NCI-H2227 treated with DMSO at 0.1 percent for 48 hours (cell line): ENCODE measurements around the gene MS4A4E.
"Not testable (repeated sequence)": the region's sequence is repeated elsewhere in the genome, so short reads cannot be mapped to it uniquely, and the experiment has no call there.

Source experiments
- DNase-seq: peaks from one replicate; lab custom pipeline; 2025; lab: John Stamatoyannopoulos, UW

The MS4A4E gene

DNA sequence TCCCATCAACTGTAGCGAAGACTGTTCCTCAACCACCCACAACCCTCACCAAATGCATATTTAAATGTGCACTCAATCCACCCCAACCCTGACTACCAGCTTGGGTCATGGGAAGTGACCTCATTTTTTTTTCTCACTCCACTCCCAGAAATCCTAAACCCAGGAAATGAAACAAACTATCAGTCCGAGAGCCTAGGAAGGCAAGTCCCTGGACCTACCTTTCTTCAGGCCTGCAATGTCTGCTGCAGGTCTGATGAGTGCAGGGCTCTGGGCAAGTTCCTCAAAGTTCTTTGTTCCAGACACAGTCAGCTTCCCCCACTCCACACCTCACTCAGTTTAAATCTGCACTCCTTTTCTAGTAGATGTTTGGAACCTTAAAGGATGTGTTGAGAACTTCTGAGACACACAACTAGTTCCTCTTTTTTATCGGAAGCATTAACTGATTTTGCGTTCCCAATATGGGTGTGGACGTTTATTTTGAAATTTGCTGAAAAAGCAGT, at the start of gene MS4A4E:
MS4A4E (minus strand) TSS at position 398 of the 500 bp plus-strand sequence. CDS start 13,082 bp downstream, outside the sequence.
- no peak for DNase-seq

DNA sequence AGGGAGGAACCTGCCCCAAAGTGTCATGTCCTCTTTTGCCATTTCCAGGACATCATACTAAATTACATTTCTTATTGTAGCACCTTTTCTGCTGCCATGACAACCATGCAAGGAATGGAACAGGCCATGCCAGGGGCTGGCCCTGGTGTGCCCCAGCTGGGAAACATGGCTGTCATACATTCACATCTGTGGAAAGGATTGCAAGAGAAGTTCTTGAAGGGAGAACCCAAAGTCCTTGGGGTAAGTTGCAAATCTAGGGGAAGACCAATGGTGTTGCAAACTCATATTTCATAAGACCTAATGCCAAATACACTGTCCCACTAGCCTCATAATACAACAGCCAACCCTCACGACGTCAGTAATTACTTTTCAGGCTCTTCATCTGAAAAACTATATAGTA, 49.2 kb upstream of the MS4A4E start:
- DNase-seq = no peak

DNA sequence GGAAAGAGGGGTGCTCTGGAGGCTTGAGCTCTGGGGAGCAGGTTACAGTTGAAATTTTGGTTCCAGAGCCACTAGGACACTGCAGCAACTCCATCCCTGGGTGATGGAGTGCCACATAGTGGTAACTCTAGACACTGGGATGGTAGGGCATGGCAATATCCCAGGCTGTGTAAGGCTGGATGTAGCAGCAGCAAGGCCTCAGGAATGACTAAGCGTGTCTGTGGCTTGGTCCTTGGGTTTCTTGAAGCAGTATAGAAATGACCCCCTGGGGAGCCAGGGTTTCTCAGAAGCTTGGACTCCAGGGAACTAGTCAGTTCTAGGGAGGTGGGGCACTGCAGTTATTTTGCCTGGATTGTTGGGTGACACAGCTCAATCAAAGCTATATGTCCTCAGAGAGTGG, 45.6 kb upstream of the MS4A4E start:
- no peak for DNase-seq

DNA sequence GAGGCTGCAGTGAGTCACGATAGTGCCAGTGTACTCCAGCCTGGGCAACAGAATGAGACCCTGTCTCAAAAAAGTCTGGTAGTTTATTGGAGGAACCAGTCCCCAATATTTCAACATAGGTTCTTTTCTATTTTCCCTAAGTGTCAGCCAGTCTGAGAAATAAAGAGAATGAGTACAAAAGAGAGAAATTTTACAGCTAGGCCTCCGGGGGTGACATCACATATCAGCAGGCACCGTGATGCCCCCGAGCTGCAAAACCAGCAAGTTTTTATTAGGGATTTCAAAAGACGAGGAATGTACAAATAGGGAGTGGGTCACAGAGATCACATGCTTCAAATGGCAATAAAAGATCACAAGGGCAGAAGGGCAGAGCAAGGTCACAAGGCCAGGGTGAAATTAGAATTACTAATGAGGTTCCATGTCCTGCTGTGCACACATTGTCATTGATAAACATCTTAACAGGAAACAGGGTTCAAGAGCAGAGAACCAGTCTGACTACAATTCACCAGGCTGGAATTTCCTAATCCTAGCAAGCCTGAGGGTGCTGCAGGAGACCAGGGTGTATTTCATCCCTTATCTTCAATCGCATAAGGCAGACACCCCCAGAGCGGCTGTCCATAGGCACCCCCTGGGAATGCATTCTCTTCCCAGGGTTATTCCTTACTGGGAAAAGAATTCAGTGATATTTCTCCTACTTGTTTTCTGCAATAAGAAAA, 42.6 kb upstream of the MS4A4E start:
- DNase-seq = not testable (repeated sequence)

DNA sequence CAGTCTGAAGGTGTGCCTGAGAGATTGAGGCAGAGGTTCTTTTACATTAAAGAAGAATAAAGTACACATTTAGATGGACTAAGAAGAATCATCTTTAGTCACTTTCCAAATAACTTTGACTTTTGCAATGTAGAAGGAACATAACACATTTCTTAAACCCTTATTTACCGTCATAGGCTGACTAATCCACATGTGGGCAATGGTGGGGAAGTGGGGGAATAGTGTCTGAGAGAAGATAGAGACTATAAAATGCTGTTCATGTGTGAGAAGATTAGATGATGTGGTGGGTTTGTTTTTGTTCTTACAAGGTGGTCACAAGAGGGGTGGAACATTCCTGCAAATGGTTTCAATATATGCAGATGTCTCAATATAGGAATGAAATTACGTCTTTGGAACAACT, 39.3 kb upstream of the MS4A4E start:
- DNase-seq = no peak

DNA sequence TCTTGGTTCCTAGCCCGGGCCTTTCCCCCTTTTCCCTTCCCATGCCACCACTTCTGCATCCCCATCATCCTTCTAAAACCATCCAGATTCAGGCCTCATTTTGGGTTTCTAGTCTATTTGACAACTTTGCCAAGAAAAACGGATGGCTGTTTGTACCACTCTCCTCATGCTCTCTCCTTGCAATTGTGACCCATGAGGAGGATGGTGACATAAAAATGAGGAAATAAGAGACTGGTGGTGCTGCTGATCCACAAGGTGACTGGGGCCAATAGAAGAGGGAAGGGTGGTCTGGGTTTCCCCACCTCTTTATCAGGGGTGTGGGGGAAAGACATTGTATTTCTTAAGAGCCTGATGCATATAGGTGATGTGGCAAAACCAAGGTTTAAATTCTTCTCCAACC, 38.5 kb upstream of the MS4A4E start:
- DNase-seq = no peak

DNA sequence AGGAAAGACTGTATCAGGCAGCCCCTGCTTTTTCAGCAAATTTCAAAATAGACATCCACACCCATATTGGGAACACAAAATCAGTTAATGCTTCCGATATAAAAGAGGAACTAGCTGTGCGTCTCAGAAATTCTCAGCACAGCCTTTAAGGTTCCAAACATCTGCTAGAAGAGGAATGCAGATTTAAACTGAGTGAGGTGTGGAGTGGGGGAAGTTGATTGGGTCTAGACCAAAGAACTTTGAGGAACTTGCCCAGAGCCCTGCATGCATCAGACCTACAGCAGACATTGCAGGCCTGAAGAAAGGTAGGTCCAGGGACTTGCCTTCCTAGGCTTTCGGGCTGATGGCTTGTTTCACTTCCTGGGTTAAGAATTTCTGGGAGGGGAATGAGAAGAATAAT, 37.5 kb upstream of the MS4A4E start, which contains the start of gene MS4A4A:
MS4A4A (plus strand) TSS at position 255 of the 400 bp plus-strand sequence; CDS start at position 265, 10 bp downstream.
- DNase-seq = no peak

DNA sequence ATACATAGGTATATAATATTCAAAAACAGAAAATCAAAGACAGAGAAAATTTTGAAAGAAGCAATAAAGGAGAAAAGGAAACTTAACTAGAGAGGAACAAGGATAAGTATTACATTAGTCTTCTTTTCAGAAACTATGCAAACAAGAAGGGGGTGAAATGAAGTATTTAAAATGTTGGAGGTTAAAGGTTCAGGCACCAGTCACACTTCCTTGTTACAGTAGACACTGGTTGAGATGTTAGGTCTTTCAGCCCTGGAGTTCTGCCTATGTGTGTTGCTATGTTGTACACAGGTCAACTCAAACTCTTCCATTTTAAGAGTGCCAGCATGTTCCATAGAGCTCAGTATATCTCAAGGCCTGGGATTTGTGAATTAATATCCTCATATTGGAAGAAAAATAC, 31.5 kb upstream of the MS4A4E start:
- no peak for DNase-seq

DNA sequence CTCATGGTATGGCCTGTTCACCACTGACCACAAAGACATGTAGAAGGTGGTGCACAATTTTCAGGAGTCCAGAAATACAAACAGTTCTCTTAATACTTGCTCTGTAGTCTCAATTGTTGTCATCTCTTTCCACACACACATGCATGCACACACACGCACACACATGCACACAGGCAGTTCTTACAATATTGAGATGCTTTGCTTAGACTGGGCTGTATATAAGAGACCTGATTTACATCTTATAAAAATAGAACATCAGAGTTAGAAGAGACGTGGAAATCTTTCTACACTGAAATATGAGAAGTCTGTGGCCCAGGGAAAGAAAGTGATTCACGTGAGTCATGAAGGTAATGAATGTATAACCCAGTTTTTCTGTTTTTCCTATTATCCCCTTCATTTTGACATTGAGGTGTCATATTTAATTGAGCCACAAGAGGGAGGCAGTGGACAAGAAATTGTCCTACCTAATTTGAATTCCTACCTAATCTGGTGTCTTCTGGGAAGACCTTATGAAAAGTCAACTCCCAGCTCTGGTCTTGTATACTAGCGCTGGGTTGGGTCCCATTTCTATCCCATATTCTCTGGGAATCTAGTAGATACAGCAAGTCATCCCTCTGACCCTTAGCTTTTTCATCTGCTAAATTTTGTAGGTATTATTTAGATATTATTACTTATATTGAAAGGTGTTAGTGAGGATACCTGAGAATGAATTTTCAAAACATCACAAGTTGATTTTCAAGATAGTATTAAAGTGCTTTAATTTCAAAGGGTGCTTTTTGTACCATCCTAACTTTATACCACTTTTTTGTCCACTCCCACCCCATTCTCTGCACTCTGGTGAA, 22.7 kb upstream of the MS4A4E start:
- no peak for DNase-seq

DNA sequence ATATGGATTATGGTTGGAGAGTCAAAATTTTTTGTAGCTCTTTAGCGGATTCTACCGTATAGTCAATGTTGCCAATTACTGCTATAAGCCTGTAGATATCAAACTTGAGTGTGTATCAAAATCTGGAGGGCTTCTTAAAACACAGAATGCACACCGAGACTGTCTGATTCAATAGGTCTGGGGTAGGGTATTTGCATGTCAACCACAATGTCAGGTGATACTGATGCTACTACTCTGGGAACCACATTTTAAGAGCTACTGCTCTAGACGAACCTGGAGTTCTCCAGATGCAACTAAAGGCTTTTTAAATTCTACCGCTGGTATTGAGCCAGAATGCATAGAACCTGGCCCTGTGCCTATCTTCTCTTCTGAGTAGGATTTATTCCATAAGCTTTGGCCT, 21.7 kb upstream of the MS4A4E start:
- no peak for DNase-seq

DNA sequence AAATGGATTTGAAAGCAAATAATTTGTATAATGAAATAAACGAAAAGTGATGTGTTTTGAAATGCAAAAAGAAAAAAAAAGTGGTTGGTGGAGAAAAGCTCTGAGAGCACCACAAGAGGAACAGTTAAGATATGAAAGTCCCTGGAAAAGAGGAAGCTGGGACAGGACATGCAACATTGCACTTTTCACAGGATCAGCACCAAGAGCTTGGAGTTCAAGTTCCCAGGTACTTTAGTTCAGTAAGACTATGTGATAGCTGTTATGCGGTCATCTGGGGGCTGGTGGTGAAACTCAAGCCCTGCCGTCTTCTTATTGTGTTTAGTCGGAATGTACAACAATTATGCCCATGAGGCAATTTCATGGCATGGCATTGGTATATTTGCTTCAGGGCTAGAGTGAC, 20.5 kb upstream of the MS4A4E start:
- DNase-seq = no peak

DNA sequence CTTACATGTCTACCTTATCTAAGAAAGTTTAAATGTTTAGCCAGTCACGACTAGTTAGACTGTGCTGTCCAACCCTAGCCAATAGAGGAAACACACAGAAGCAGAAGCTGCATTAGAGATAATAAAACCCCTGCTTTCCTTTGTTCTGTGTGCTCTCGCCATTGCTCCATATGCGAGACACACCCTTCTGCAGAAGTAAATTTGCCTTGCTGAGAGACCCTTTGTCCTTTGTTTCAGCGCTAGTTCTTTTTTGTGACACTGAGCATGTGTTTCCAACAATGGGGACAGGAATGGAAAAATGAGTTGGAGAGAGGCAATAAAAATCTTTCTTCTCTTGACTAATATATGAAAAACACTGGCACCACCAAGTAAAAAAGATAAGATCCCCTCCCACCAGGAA, 18.1 kb upstream of the MS4A4E start:
- no peak for DNase-seq

DNA sequence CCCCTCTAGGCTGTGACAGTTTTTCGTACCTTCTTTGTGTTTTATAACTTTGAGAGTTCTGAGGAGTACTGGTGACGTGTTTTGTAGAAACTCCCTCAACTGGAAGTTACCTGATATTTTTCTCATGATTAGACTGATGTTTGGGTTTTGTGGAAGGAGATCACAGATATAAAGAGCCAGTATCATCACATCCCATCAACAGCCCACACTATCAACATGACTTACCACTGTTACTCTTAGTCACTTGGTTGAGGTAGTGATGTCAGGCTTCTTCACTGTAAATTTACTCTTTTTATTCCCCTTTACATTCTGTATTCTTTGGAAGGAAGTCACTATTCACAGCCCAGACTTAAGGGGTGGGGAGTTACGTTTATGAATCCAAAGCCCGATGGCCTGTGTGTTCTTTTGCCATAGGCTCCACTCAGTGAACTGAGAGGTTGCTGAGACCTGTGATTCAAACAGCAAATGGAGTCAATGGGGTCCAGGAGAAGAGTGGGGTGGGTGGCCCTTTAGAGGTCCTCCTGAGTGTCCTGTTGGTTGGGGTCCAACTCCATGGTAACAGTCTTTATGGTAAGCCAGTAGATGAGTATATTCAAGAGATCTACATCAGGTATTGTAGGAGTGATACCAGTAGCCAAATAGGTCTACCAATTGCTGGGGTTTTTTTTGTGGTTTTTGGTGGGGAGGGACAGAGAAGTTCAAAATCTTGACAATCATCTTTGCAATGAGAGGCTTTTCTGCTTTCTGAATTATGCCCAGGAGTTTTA, 15.2 kb upstream of the MS4A4E start:
- DNase-seq = no peak

DNA sequence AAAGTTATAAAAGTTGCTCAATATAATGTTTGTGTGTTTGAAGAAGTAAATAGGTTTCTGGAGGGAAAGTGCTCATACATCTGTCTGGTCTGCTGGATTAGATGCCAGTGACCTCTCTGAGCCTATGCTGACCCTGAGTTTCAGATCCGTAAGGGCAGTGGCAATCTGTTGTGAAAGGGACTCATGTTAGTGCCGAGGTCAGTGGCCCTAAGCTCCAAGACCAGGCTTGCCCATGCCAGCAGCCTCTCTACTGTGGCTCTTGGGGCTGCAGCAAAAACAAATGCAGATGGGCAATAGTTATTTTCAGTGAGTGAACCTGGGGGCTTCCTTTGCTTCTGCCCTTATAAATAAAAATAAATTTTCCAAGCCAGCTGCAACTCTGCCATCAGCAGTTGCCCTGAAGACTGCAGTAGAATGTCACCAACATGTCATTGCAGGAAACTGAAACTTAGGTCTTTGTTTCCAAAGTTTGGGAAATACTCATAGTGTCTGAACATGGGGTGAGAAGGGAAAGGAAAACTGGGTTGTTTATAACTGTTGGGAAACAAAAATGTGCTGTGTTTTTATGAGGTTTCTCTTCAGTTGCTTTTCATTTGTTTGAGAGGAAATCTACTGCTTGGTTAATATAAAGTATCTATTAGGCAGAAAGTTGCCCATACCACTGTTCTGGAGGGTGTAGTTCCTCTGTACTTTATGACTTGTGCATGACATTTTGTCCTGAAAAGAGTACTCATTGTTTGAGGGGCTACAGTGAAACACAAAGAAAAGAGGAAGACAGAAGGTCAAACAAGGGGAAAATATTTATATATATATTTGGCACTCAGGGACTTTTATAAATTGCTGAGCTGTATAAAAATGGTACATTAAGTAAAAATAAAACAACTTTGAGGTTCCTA, 9.5 kb upstream of the MS4A4E start:
- DNase-seq = no peak

DNA sequence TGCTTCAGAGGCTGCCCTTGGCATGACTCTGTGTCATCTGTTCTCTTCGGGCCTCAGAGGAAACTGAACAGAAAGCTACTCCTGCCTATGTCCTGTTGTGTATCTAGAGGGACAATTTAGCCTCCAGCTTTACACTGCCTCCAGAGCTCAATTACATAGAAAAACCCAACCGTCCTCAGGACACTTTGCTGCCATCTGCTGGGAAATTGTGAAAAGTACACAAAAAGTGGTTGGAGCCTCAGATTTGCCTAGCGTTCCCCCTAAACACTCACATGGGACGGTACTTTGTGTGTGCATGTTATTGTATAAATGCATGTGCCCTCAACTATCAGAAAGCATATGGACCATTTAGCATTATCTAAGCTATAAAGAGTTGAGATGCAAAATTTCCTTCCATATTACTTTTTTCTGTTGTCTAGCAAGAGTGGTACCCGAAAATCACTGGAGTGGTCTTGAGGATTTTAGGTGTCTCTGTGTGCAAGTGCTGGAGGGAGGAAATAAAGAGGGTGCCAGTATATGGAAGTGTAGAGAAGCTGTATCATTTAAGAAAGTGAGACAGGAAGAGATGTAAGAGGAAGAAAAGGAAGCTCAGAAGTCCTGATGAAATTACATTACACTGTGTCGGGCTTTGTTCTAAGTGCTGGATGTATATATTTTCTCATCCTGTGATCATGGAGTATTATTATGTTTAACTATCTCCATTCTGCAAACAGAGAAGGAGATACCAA, 8.7 kb upstream of the MS4A4E start:
- DNase-seq = no peak

DNA sequence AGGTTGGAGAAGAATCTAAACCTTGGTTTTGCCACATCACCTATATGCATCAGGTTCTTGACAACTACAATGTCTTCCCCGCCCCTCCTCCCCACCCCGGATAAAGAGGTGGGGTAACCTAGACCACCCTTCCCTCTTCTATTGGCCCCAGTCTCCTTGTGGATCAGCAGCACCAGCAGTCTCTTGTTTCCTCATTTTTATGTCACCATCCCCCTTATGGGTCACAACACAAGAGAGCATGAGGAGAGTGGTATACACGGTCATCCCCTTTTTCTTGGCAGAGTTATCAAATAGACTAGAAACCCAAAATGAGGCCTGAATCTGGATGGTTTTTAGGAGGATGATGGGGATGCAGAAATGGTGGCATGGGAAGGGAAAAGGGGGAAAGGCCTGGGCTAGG, 1.2 kb downstream of the MS4A4E start:
- DNase-seq = no peak

DNA sequence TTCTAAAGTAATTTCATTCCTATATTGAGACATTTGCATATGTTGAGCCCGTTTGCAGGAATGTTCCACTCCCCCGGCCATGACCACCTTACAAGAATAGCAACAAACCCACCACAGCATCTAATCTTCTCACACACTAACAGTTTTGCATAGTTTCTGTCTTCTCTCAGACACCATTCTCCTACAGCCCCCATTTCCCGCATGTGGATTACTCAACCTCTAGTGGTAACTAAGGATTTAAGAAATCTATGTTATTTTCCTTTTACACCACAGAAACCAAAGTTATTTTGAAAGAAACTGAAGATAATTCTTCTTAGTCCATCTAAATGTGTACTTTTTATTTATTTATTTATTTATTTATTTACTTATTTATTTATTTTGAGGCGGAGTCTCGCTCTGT, 2.3 kb downstream of the MS4A4E start:
- DNase-seq = no peak

DNA sequence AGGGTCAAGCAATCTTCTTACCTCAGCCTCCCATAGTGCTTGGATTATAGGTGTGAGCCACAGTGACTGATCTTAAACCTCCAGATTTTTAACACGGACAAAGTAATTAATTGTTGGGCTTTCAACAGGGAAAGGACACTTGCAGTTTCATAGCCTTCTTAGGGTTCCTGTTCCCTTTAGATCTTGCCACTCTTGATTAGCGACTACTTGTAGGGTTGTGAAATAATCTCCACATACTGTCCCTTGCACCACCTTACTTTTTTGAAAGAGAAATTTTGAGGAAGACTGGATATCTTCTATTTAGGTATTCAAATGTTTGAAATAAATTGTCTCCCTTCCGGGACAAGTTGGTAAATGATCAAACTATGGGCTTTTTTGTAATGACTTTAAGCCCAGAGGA, 7.6 kb downstream of the MS4A4E start:
- DNase-seq = no peak

DNA sequence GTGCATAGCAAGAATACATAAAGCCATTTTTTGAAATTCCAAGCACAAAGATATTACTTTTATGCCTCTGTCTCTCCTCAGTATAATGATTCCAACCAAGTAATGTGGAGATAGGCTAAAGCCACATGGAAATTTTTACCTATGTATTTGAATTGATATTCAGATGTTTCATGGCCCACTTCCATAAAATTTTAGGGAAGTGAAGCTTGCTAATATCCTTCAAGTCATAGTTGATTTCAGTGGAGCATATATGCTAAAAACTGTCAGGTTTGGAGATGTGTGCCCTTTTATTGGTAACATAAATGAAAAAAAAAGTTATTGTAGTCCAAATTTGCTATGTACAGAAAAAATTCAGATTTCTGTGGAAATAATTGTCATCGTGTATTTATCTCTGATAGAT, 12.3 kb downstream of the MS4A4E start:
- no peak for DNase-seq

DNA sequence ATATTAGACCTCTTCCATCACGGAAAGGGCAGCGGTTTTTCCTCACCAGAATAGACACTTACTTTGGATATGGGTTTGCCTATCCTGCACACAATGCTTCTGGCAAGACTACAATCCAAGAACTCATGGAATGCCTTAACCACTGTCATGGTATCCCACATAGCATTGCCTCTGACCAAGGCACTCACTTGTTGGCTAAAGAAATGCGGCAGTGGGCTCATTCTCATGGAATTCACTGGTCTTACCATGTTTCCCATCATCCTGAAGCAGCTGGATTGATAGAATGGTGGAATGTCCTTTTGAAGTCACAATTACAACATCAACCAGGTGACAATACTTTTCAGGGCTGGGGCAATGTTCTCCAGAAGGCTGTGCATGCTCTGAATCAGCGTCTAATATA, 20.8 kb downstream of the MS4A4E start:
- no peak for DNase-seq

DNA sequence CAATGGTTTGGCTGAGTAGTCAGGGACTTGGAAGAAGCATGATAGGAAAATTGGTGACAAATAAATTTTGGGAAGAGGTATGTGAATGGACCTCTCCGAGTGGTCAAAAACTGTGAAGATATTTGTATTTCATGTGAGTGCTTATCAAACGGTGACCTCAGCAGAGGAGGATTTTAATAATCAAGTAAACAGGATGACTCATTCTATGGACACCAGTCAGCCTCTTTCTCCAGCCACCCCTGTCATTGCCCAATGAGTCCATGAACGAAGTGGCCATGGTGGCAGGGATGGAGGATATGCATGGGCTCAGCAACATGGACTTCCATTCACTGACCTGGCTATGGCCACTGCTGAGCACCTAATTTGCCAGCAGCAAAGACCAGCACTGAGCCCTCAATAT, 21.2 kb downstream of the MS4A4E start:
- DNase-seq = no peak
